SU-DHL-6 (cell line): Measurements from ENCODE around the gene IFT122.

Experiments used
- H2AFZ ChIP-seq: fragments of 200-600 bp; sonication (generic); 2 replicates; pipeline ENCODE4 v1.6.1; 2014; ENCODE audit warnings: low read depth, mild to moderate bottlenecking, moderate library complexity, mixed read lengths, antibody characterized with exemption, low read length; ENCODE audit not compliant: severe bottlenecking
- H3F3A ChIP-seq: fragments of 200-600 bp; shearing (Covaris generic); 2 replicates; pipeline ENCODE4 v1.6.0; 2016; ENCODE audit warnings: antibody characterized with exemption, mild to moderate bottlenecking; ENCODE audit not compliant: insufficient read depth
- H3K27ac ChIP-seq: fragments of 200-600 bp; sonication (generic); 2 replicates; pipeline ENCODE4 v1.5.1; 2016; ENCODE audit warnings: low read depth, mild to moderate bottlenecking, low read length, moderate library complexity, mixed read lengths
- H3K27me3 ChIP-seq: fragments of 200-600 bp; sonication (generic), shearing (Covaris generic); 2 replicates; pipeline ENCODE4 v1.6.0; 2014; ENCODE audit warnings: mild to moderate bottlenecking, low read length
- H3K36me3 ChIP-seq: fragments of 200-600 bp; sonication (generic); 2 replicates; pipeline ENCODE4 v1.6.1; 2014; ENCODE audit warnings: mild to moderate bottlenecking, low read length, mixed read lengths
- H3K4me2 ChIP-seq: fragments of 300-600, 200-600 bp; shearing (Covaris generic), sonication (generic); 2 replicates; pipeline ENCODE4 v1.6.0; 2014; ENCODE audit warnings: low read length, low read depth, mild to moderate bottlenecking; ENCODE audit not compliant: poor library complexity, severe bottlenecking
- H3K4me3 ChIP-seq: fragments of 200-600 bp; sonication (generic); 2 replicates; pipeline ENCODE4 v1.5.1; 2014; ENCODE audit warnings: antibody characterized with exemption, low read length, mild to moderate bottlenecking, mixed read lengths; ENCODE audit not compliant: insufficient read depth, poor library complexity, severe bottlenecking
- H3K79me2 ChIP-seq: fragments of 200-600 bp; sonication (generic); 2 replicates; pipeline ENCODE4 v1.6.1; 2014; ENCODE audit warnings: mild to moderate bottlenecking, low read length, moderate library complexity; ENCODE audit not compliant: insufficient read depth
- H3K9ac ChIP-seq: fragments of 200-600 bp; sonication (generic); 2 replicates; pipeline ENCODE4 v1.7.0; 2014; ENCODE audit warnings: mild to moderate bottlenecking, low read length
- H3K9me2 ChIP-seq: fragments of 200-600 bp; sonication (generic); replicated peaks from 2 replicates; pipeline ENCODE4 v1.6.1; 2014; ENCODE audit warnings: low read length; ENCODE audit not compliant: insufficient read depth
- H3K9me3 ChIP-seq: fragments of 200-600 bp; sonication (generic); 2 replicates; pipeline ENCODE4 v1.6.1; 2014; ENCODE audit warnings: low read length, mixed read lengths; ENCODE audit not compliant: insufficient read depth
- H4K20me1 ChIP-seq: fragments of 200-600 bp; sonication (generic); 2 replicates; pipeline ENCODE4 v1.6.1; 2014; ENCODE audit warnings: low read depth, mild to moderate bottlenecking, antibody characterized with exemption, low read length, moderate library complexity, mixed read lengths
- CTCF ChIP-seq: fragments of 200-600 bp; sonication (generic); IDR thresholded peaks from one replicate; pipeline ENCODE4 v1.5.1; 2017; ENCODE audit warnings: antibody characterized with exemption, mild to moderate bottlenecking, low read length, moderate library complexity; ENCODE audit not compliant: insufficient read depth, poor library complexity, severe bottlenecking
- EZH2phosphoT487 ChIP-seq: fragments of 200-600 bp; sonication (generic), shearing (Covaris generic); conservative IDR thresholded peaks from 2 replicates; pipeline ENCODE4 v1.6.1; 2018; ENCODE audit warnings: mild to moderate bottlenecking, antibody characterized with exemption, low read length, moderate library complexity, mixed read lengths

Gene IFT122

DNA sequence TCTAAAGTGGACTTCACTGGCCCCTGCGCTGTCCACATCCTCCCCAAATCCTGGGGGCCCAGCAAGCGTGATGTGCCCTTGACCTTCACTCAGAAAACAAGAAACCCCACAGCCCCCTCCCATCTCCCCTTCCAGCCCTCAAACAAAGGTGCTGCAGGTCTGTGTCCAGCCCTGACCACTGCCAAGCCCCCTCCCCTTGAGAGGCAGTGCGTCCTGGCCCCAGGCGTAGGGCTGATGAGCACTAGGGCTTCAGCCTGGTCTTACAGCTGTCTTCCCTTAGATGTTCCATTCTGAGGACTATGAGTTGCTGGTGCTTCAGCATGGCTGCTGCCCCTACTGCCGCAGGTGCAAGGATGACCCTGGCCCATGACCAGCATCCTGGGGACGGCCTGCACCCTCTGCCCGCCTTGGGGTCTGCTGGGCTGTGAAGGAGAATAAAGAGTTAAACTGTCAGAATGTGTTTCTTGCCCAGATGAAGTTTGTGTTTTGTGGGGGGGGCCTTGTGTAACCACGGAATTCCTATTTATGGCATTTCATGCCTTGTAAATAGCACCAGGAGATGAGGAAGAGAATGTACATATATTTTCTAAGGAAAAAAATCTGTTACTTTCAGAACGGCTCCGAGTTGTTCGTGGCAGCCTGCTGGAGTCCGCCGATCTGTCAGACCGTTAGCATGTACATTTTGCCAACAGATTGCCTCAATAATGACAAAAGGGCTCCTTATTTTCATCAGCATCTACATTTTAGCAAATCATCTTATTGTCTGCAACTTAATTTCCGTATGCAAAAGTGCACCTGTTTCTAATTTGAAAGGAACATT, 80.1 kb downstream of the IFT122 start:
- H3K36me3 ChIP-seq, result no peaks in the 10 kb centered on the region
- no peak overlapping the region for H3K4me3 ChIP-seq
- no peaks in the 10 kb centered on the region for H3K79me2 ChIP-seq
- H3K4me2 ChIP-seq, result no peak overlapping the region
- H3K9ac ChIP-seq, result no peak overlapping the region
- no peaks in the 10 kb centered on the region for H3F3A ChIP-seq
- H3K9me3 ChIP-seq, result no peaks in the 10 kb centered on the region
- no peak for TF ChIP-seq CTCF
- TF ChIP-seq EZH2phosphoT487, result no peak
- no peaks in the 10 kb centered on the region for H4K20me1 ChIP-seq
- H3K27ac ChIP-seq, result no peak overlapping the region
- H2AFZ ChIP-seq, result no peak overlapping the region
- H3K9me2 ChIP-seq, result no peaks in the 10 kb centered on the region
- no peaks in the 10 kb centered on the region for H3K27me3 ChIP-seq

DNA sequence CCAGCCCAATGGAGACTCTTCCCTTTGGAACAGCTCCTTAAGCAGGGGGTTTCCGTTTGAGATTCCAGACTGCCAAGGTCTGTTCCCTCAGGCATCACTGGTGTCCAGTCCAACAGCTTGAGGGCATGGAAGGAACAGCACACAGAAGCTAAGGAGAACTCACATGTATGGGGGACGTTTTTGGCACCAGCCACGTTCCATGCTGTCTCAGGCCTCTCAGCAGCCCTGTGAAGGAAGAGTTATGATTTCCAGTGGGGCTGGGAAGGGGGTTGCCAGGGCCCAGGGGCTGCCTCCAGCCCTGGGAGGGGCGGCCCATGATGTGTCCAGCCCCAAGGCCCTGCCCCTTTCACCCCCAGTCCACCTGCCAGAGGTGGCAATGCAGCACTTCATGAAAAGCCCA, 80.9 kb downstream of the IFT122 start:
- Histone ChIP-seq H3K27me3 (no peaks in the 10 kb centered on the region), H2AFZ (no peak overlapping the region), H3K36me3 (no peaks in the 10 kb centered on the region), H3K4me3 (no peak overlapping the region), H3K9me2 (no peaks in the 10 kb centered on the region), H4K20me1 (no peaks in the 10 kb centered on the region), H3K79me2 (no peaks in the 10 kb centered on the region), H3F3A (no peaks in the 10 kb centered on the region), H3K27ac (no peak overlapping the region), H3K9me3 (no peaks in the 10 kb centered on the region), H3K9ac (no peak overlapping the region), H3K4me2 (no peak overlapping the region)
- TF ChIP-seq CTCF (no peak), EZH2phosphoT487 (no peak)

- no peaks in the 10 kb centered on the region for H3F3A ChIP-seq
- H2AFZ ChIP-seq, result no peak overlapping the region
- H3K36me3 ChIP-seq, result no peaks in the 10 kb centered on the region
- no peaks in the 10 kb centered on the region for H4K20me1 ChIP-seq
- H3K79me2 ChIP-seq, result no peaks in the 10 kb centered on the region
- H3K27ac ChIP-seq, result no peak overlapping the region
- H3K27me3 ChIP-seq, result no peaks in the 10 kb centered on the region
- no peak overlapping the region for H3K4me2 ChIP-seq
- no peak for TF ChIP-seq EZH2phosphoT487
- TF ChIP-seq CTCF, result no peak
- no peak overlapping the region for H3K4me3 ChIP-seq
- no peaks in the 10 kb centered on the region for H3K9me2 ChIP-seq
- no peak overlapping the region for H3K9ac ChIP-seq
- H3K9me3 ChIP-seq, result no peaks in the 10 kb centered on the region
Observed at GRCh38 chr3:129521611-129522010, 81.6 kb downstream of the IFT122 start.
